ENCODE data around the gene ATP8A2. TPM values are rescaled to one million over a fixed set of nuclear protein-coding genes. Genes with fewer than 3 reads are reported as not detected.

The ATP8A2 gene
- total and polyA plus RNA-seq, 4 donors = 0.13 to 0.29 (median 0.24) TPM; not detected in 1

DNA sequence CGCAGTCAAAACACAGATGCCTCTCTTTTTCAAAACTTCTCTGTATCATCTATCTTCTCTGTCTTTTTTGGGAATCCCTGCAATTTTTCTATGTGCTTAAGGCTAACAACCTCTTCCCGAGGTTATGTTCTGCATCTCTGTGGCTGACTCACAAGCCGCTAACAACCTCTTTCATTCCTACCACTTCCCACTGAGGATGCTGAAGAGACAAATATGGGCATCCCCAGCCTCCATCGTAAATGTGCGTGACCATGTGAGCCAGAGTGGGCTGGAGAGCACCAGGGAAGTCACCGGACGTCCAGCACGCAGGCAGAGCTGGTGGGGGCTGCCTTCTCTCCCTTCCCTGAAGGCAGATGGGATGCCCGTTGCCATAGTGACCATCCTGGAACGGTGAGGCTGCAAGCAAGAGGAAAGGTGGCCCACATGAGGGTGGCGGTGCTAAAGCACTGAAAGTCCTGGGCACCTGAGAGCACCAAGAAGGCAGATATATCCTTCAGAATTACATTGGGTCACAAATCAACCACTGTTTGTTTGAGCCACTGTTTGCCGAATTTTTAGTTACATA is 557.2 kb downstream of the ATP8A2 start:
- Histone ChIP-seq H3K4me1 (ENCODE audit: control insufficient read depth in 1 of 2, insufficient read depth in 2 of 2, low read length in 2 of 2) (no peaks in the 10 kb centered on the region), H3K27me3 (ENCODE audit: control insufficient read depth in 1 of 2, insufficient read depth in 2 of 2, low read length in 1 of 2) (no peaks in the 10 kb centered on the region), H3K9me3 (ENCODE audit: control insufficient read depth, low read length) (no peaks in the 10 kb centered on the region), H3K4me3 (ENCODE audit: low read length in 2 of 2) (no peak overlapping the region), H3K27ac (ENCODE audit: low read depth in 1 of 2, low read length in 2 of 2) (no peak overlapping the region), H3K36me3 (ENCODE audit: control insufficient read depth in 1 of 2, insufficient read depth in 2 of 2, low read length in 1 of 2) (no peaks in the 10 kb centered on the region)
- DNase-seq (no peak), ATAC-seq (ENCODE audit: low FRiP score) (no peak)
- intact Hi-C loops (cut with DNase I) = no loop called here
- 60 to 62% methylated on average over 12 of the region's 12 CpGs for WGBS, 2 donors

- no peaks in the 10 kb centered on the region for H3K36me3 ChIP-seq (ENCODE audit: control insufficient read depth in 1 of 2, insufficient read depth in 2 of 2, low read length in 1 of 2)
- ATAC-seq (ENCODE audit: low FRiP score) = no peak
- no peak for DNase-seq
- WGBS, 2 donors = 54 to 64% methylated on average over 7 of the region's 7 CpGs
- H3K27ac ChIP-seq (ENCODE audit: low read depth in 1 of 2, low read length in 2 of 2) = no peak overlapping the region
- intact Hi-C loops (cut with DNase I) = no loop called here
- H3K4me3 ChIP-seq (ENCODE audit: low read length in 2 of 2) = no peak overlapping the region
- no peaks in the 10 kb centered on the region for H3K4me1 ChIP-seq (ENCODE audit: control insufficient read depth in 1 of 2, insufficient read depth in 2 of 2, low read length in 2 of 2)
- no peaks in the 10 kb centered on the region for H3K9me3 ChIP-seq (ENCODE audit: control insufficient read depth, low read length)
- H3K27me3 ChIP-seq (ENCODE audit: control insufficient read depth in 1 of 2, insufficient read depth in 2 of 2, low read length in 1 of 2) = peaks cover 0 to 2% of the 10 kb centered on the region in 2 donors
These were observed 558.0 kb downstream of the ATP8A2 start for GRCh38 chr13:25929816-25930215.

GRCh38 chr13:25930653-25931052 is 558.9 kb downstream of the ATP8A2 start:
- 68 to 70% methylated on average over 6 of the region's 6 CpGs for WGBS, 2 donors
- Histone ChIP-seq H3K27me3 (ENCODE audit: control insufficient read depth in 1 of 2, insufficient read depth in 2 of 2, low read length in 1 of 2) (peaks cover 0 to 2% of the 10 kb centered on the region in 2 donors), H3K36me3 (ENCODE audit: control insufficient read depth in 1 of 2, insufficient read depth in 2 of 2, low read length in 1 of 2) (no peaks in the 10 kb centered on the region), H3K4me1 (ENCODE audit: control insufficient read depth in 1 of 2, insufficient read depth in 2 of 2, low read length in 2 of 2) (no peaks in the 10 kb centered on the region), H3K4me3 (ENCODE audit: low read length in 2 of 2) (no peak overlapping the region), H3K27ac (ENCODE audit: low read depth in 1 of 2, low read length in 2 of 2) (no peak overlapping the region), H3K9me3 (ENCODE audit: control insufficient read depth, low read length) (no peaks in the 10 kb centered on the region)
- no peak for DNase-seq
- ATAC-seq (ENCODE audit: low FRiP score) = no peak
- intact Hi-C loops (cut with DNase I) = no loop called here

GRCh38 chr13:25932365-25932764 is 560.6 kb downstream of the ATP8A2 start:
- Histone ChIP-seq H3K4me3 (ENCODE audit: low read length in 2 of 2) (no peak overlapping the region), H3K36me3 (ENCODE audit: control insufficient read depth in 1 of 2, insufficient read depth in 2 of 2, low read length in 1 of 2) (no peaks in the 10 kb centered on the region), H3K9me3 (ENCODE audit: control insufficient read depth, low read length) (no peaks in the 10 kb centered on the region), H3K4me1 (ENCODE audit: control insufficient read depth in 1 of 2, insufficient read depth in 2 of 2, low read length in 2 of 2) (no peaks in the 10 kb centered on the region), H3K27ac (ENCODE audit: low read depth in 1 of 2, low read length in 2 of 2) (no peak overlapping the region), H3K27me3 (ENCODE audit: control insufficient read depth in 1 of 2, insufficient read depth in 2 of 2, low read length in 1 of 2) (peaks cover 0 to 2% of the 10 kb centered on the region in 2 donors)
- DNase-seq (no peak), ATAC-seq (ENCODE audit: low FRiP score) (no peak)
- 84 to 87% methylated on average over 1 of the region's 1 CpG for WGBS, 2 donors
- intact Hi-C loops (cut with DNase I) = no loop called here

- ATAC-seq (ENCODE audit: low FRiP score) (no peak), DNase-seq (no peak)
- Histone ChIP-seq H3K36me3 (ENCODE audit: control insufficient read depth in 1 of 2, insufficient read depth in 2 of 2, low read length in 1 of 2) (no peaks in the 10 kb centered on the region), H3K9me3 (ENCODE audit: control insufficient read depth, low read length) (no peaks in the 10 kb centered on the region), H3K27ac (ENCODE audit: low read depth in 1 of 2, low read length in 2 of 2) (no peak overlapping the region), H3K4me3 (ENCODE audit: low read length in 2 of 2) (no peak overlapping the region), H3K27me3 (ENCODE audit: control insufficient read depth in 1 of 2, insufficient read depth in 2 of 2, low read length in 1 of 2) (peaks cover 0 to 2% of the 10 kb centered on the region in 2 donors), H3K4me1 (ENCODE audit: control insufficient read depth in 1 of 2, insufficient read depth in 2 of 2, low read length in 2 of 2) (no peaks in the 10 kb centered on the region)
- 84 to 85% methylated on average over 4 of the region's 4 CpGs for WGBS, 2 donors
- intact Hi-C loops (cut with DNase I) = no loop called here
These were observed 561.7 kb downstream of the ATP8A2 start for GRCh38 chr13:25933520-25933919.

- H3K27me3 ChIP-seq (ENCODE audit: control insufficient read depth in 1 of 2, insufficient read depth in 2 of 2, low read length in 1 of 2) = peaks cover 0 to 2% of the 10 kb centered on the region in 2 donors
- WGBS, 2 donors = 82 to 85% methylated on average over 6 of the region's 6 CpGs
- DNase-seq = no peak
- no peak overlapping the region for H3K27ac ChIP-seq (ENCODE audit: low read depth in 1 of 2, low read length in 2 of 2)
- no peaks in the 10 kb centered on the region for H3K4me1 ChIP-seq (ENCODE audit: control insufficient read depth in 1 of 2, insufficient read depth in 2 of 2, low read length in 2 of 2)
- no peak overlapping the region for H3K4me3 ChIP-seq (ENCODE audit: low read length in 2 of 2)
- no peaks in the 10 kb centered on the region for H3K36me3 ChIP-seq (ENCODE audit: control insufficient read depth in 1 of 2, insufficient read depth in 2 of 2, low read length in 1 of 2)
- no peak for ATAC-seq (ENCODE audit: low FRiP score)
- intact Hi-C loops (cut with DNase I) = no loop called here
- no peaks in the 10 kb centered on the region for H3K9me3 ChIP-seq (ENCODE audit: control insufficient read depth, low read length)
These were observed 562.4 kb downstream of the ATP8A2 start for GRCh38 chr13:25934127-25934526.

DNA sequence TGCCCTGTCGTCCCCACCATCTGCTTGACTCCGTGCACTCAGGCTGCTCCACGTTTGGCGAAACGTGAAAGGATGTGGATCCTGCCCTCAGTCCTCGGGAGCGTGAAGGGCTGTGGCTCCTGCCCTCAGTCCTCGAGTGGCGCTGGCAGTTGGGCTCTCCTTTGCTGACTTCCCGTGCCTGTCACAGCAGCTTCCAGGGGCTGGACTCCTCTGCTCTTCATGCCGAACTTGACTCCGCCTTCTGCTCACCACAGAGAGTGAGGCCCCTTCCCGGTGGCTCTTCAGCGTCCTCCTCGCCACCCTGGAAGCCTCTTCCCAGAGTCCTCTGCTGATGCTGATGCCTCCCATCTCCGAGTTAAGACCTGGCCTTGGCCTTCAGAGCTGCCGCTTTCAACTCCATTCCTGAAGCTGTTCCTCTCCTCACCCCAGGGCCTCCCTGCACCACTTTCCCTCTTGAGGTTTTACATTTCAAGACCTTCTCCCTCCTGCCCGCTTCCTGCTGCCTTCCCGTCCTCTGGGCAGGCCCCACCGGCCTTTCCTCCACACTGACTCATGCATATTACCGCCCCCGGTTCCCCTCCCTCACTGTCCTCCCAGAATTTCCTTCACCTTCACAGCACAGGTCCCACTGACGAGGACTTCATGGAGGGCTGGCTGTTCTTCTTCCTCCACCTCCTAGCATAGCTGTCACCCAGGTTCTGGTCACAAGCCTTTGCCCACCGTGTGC is 568.4 kb downstream of the ATP8A2 start:
- Histone ChIP-seq H3K36me3 (ENCODE audit: control insufficient read depth in 1 of 2, insufficient read depth in 2 of 2, low read length in 1 of 2) (no peaks in the 10 kb centered on the region), H3K9me3 (ENCODE audit: control insufficient read depth, low read length) (no peaks in the 10 kb centered on the region), H3K27me3 (ENCODE audit: control insufficient read depth in 1 of 2, insufficient read depth in 2 of 2, low read length in 1 of 2) (no peaks in the 10 kb centered on the region), H3K4me3 (ENCODE audit: low read length in 2 of 2) (no peak overlapping the region), H3K27ac (ENCODE audit: low read depth in 1 of 2, low read length in 2 of 2) (no peak overlapping the region), H3K4me1 (ENCODE audit: control insufficient read depth in 1 of 2, insufficient read depth in 2 of 2, low read length in 2 of 2) (no peaks in the 10 kb centered on the region)
- 85 to 92% methylated on average over 24 of the region's 24 CpGs for WGBS, 2 donors
- intact Hi-C loops (cut with DNase I) = no loop called here
- peak; percentile 20 for ATAC-seq (ENCODE audit: low FRiP score)
- DNase-seq = no peak

DNA sequence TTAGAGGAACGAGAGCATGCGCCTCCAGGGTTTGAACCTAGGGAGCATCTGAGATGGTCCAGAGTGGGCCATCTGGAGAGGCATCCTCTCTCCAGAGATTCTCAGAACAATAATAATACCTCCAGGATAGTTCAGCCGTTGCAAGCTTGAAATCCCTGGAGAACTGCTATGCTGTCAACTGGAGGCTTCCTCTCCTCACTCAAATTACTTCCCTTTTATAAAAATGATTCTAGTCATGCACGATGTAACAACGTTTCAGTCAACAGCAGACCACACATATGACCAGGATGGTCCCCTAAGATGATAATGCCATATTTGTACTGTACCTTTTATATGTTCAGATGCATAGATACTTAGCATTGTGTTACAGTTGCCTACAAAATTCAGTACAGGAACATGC is 571.3 kb downstream of the ATP8A2 start:
- DNase-seq (no peak), ATAC-seq (ENCODE audit: low FRiP score) (no peak)
- Histone ChIP-seq H3K4me3 (ENCODE audit: low read length in 2 of 2) (no peak overlapping the region), H3K4me1 (ENCODE audit: control insufficient read depth in 1 of 2, insufficient read depth in 2 of 2, low read length in 2 of 2) (no peaks in the 10 kb centered on the region), H3K27me3 (ENCODE audit: control insufficient read depth in 1 of 2, insufficient read depth in 2 of 2, low read length in 1 of 2) (no peaks in the 10 kb centered on the region), H3K27ac (ENCODE audit: low read depth in 1 of 2, low read length in 2 of 2) (no peak overlapping the region), H3K36me3 (ENCODE audit: control insufficient read depth in 1 of 2, insufficient read depth in 2 of 2, low read length in 1 of 2) (no peaks in the 10 kb centered on the region), H3K9me3 (ENCODE audit: control insufficient read depth, low read length) (no peaks in the 10 kb centered on the region)
- 64 to 76% methylated on average over 5 of the region's 5 CpGs for WGBS, 2 donors
- intact Hi-C loops (cut with DNase I) = no loop called here

- no peak overlapping the region for H3K4me3 ChIP-seq (ENCODE audit: low read length in 2 of 2)
- WGBS, 2 donors = 92 to 94% methylated on average over 6 of the region's 6 CpGs
- H3K27me3 ChIP-seq (ENCODE audit: control insufficient read depth in 1 of 2, insufficient read depth in 2 of 2, low read length in 1 of 2) = no peaks in the 10 kb centered on the region
- no peak overlapping the region for H3K27ac ChIP-seq (ENCODE audit: low read depth in 1 of 2, low read length in 2 of 2)
- no peak for ATAC-seq (ENCODE audit: low FRiP score)
- H3K9me3 ChIP-seq (ENCODE audit: control insufficient read depth, low read length) = no peaks in the 10 kb centered on the region
- intact Hi-C loops (cut with DNase I) = no loop called here
- DNase-seq = no peak
- no peaks in the 10 kb centered on the region for H3K4me1 ChIP-seq (ENCODE audit: control insufficient read depth in 1 of 2, insufficient read depth in 2 of 2, low read length in 2 of 2)
- no peaks in the 10 kb centered on the region for H3K36me3 ChIP-seq (ENCODE audit: control insufficient read depth in 1 of 2, insufficient read depth in 2 of 2, low read length in 1 of 2)
These were observed 571.9 kb downstream of the ATP8A2 start for GRCh38 chr13:25943658-25944057.
